HG03095 (cell line): ENCODE measurements around the gene CD3E.

Source experiments
- ATAC-seq: cut with Tn5 transposase; IDR thresholded peaks from one replicate; pipeline ENCODE4 v1.9.1; 2021; ENCODE audit warnings: moderate library complexity; ENCODE audit not compliant: unreplicated experiment

Gene CD3E

GRCh38 chr11:118321386-118322082 lies 17.0 kb downstream of the CD3E start:
- ATAC-seq, result no peak

- no peak for ATAC-seq
Measured at GRCh38 chr11:118322721-118323120, 18.2 kb downstream of the CD3E start.

- no peak for ATAC-seq
Measured at GRCh38 chr11:118325283-118325682, 20.8 kb downstream of the CD3E start.

- no peak for ATAC-seq
Measured at GRCh38 chr11:118328745-118329144, 24.2 kb downstream of the CD3E start.

GRCh38 chr11:118334745-118335144 lies 30.2 kb downstream of the CD3E start:
- ATAC-seq, result no peak

- ATAC-seq, result no peak
Measured at GRCh38 chr11:118338637-118339061, 34.1 kb downstream of the CD3E start.

GRCh38 chr11:118339281-118339961 lies 34.9 kb downstream of the CD3E start:
- no peak for ATAC-seq

GRCh38 chr11:118340449-118340848 lies 35.9 kb downstream of the CD3E start:
- no peak for ATAC-seq

- no peak for ATAC-seq
Measured at GRCh38 chr11:118341261-118341660, 36.7 kb downstream of the CD3E start.

- ATAC-seq, result no peak
Measured at GRCh38 chr11:118341815-118342489, 37.4 kb downstream of the CD3E start.

- no peak for ATAC-seq
Measured at GRCh38 chr11:118342503-118343161, 38.1 kb downstream of the CD3E start, which contains the start of gene CD3D. CD3D (minus strand) TSS chr11:118342705; CDS start chr11:118342607, 98 bp downstream.

GRCh38 chr11:118343248-118343647 lies 38.7 kb downstream of the CD3E start:
- ATAC-seq, result no peak

GRCh38 chr11:118343981-118344515 lies 39.5 kb downstream of the CD3E start, which contains the start of gene CD3G:
CD3G (plus strand) TSS chr11:118344344; CDS start chr11:118344424, 80 bp downstream.
- no peak for ATAC-seq

GRCh38 chr11:118349475-118349874 lies 44.9 kb downstream of the CD3E start:
- no peak for ATAC-seq

GRCh38 chr11:118353084-118353710 lies 48.7 kb downstream of the CD3E start:
- ATAC-seq, result no peak

- no peak for ATAC-seq
Measured at GRCh38 chr11:118358071-118358470, 53.5 kb downstream of the CD3E start.

GRCh38 chr11:118359295-118359958 lies 54.9 kb downstream of the CD3E start, which contains the start of gene UBE4A:
UBE4A (plus strand) TSS chr11:118359600; CDS start chr11:118365081, 5,481 bp downstream.
- peak; percentile 88 for ATAC-seq

- ATAC-seq, result no peak
Measured at GRCh38 chr11:118364956-118365615, 60.6 kb downstream of the CD3E start.
